GM21367 (cell line): ENCODE data around the gene NLGN3.

Experiments used
- ATAC-seq: cut with Tn5 transposase; IDR thresholded peaks from one replicate; pipeline ENCODE4 v1.9.1; 2021; ENCODE audit not compliant: unreplicated experiment

Gene NLGN3

GRCh38 chrX:71144651-71145050 lies at the start of gene NLGN3:
NLGN3 (plus strand) TSS chrX:71144841; CDS start chrX:71147750, 2,909 bp downstream.
- no peak for ATAC-seq

- ATAC-seq, result no peak
Measured at GRCh38 chrX:71095033-71095432, 49.6 kb upstream of the NLGN3 start.

GRCh38 chrX:71095555-71095980 lies 49.1 kb upstream of the NLGN3 start, which contains the start of gene FOXO4:
FOXO4 (plus strand) TSS chrX:71095851; CDS start chrX:71096529, 678 bp downstream.
- ATAC-seq, result peak; percentile 82

- ATAC-seq, result peak; percentile 18
Measured at GRCh38 chrX:71095981-71096759, 48.5 kb upstream of the NLGN3 start.

GRCh38 chrX:71096760-71097032 lies 47.9 kb upstream of the NLGN3 start:
- ATAC-seq, result no peak

GRCh38 chrX:71098302-71098701 lies 46.3 kb upstream of the NLGN3 start:
- no peak for ATAC-seq

- ATAC-seq, result no peak
Measured at GRCh38 chrX:71098951-71099506, 45.6 kb upstream of the NLGN3 start.

GRCh38 chrX:71099736-71100135 lies 44.9 kb upstream of the NLGN3 start:
- ATAC-seq, result no peak

GRCh38 chrX:71100581-71101505 lies 43.8 kb upstream of the NLGN3 start:
- ATAC-seq, result no peak

GRCh38 chrX:71102292-71102691 lies 42.3 kb upstream of the NLGN3 start:
- no peak for ATAC-seq

GRCh38 chrX:71103110-71103983 lies 41.3 kb upstream of the NLGN3 start:
- no peak for ATAC-seq

- no peak for ATAC-seq
Measured at GRCh38 chrX:71105628-71106027, 39.0 kb upstream of the NLGN3 start.

GRCh38 chrX:71106427-71106826 lies 38.2 kb upstream of the NLGN3 start, which contains the start of gene CXorf65:
CXorf65 (minus strand) TSS chrX:71106740; CDS start chrX:71106556, 184 bp downstream.
- no peak for ATAC-seq

- no peak for ATAC-seq
Measured at GRCh38 chrX:71107245-71107644, 37.4 kb upstream of the NLGN3 start.

- no peak for ATAC-seq
Measured at GRCh38 chrX:71107762-71108360, 36.8 kb upstream of the NLGN3 start.

- no peak for ATAC-seq
Measured at GRCh38 chrX:71109051-71109450, 35.6 kb upstream of the NLGN3 start.

GRCh38 chrX:71111141-71111843 lies 33.3 kb upstream of the NLGN3 start, which contains the start of gene IL2RG:
IL2RG (minus strand) TSS chrX:71111577; CDS start chrX:71111539, 38 bp downstream.
- peak; percentile 87 for ATAC-seq

GRCh38 chrX:71111921-71112431 lies 32.7 kb upstream of the NLGN3 start:
- peak; percentile 12 for ATAC-seq

- no peak for ATAC-seq
Measured at GRCh38 chrX:71117358-71117757, 27.3 kb upstream of the NLGN3 start.
